Left renal cortex interstitium (tissue), 4 donors: Measurements from ENCODE around the gene KCNH2. TPM values are rescaled to one million over a fixed set of nuclear protein-coding genes. Genes with fewer than 3 reads are reported as not detected.
"Not testable (repeated sequence)": the region's sequence is repeated elsewhere in the genome, so short reads cannot be mapped to it uniquely, and the experiment has no call there.

Source experiments
- DNase-seq, 4 donors: peaks; one replicate each; pipeline ENCODE4 v3.0.0-alpha.2; 2013; ENCODE audit warnings: low read depth in 4 of 4, low spot score in 2 of 4, missing footprints in 1 of 4
- polyA plus RNA-seq, 4 donors: library from polyadenylated mRNA; unstranded; fragments of 120-200 nt; gene quantifications; one replicate each; pipeline ENCODE4 v1.2.1, GENCODE V29; 2013; ENCODE audit not compliant: insufficient read length in 4 of 4

Gene KCNH2
- polyA plus RNA-seq, 4 donors: 15.4 to 23.2 (median 20.1) TPM

GRCh38 chr7:150912427-150912826, 65.7 kb downstream of the KCNH2 start:
- no peak for DNase-seq

- DNase-seq: no peak
Measured at GRCh38 chr7:150911590-150912267, 66.4 kb downstream of the KCNH2 start.

- DNase-seq: no peak
Measured at GRCh38 chr7:150910996-150911422, 67.1 kb downstream of the KCNH2 start.

GRCh38 chr7:150910305-150910995, 67.7 kb downstream of the KCNH2 start:
- not testable (repeated sequence) for DNase-seq

- no peak for DNase-seq
Measured at GRCh38 chr7:150909200-150909995, 68.7 kb downstream of the KCNH2 start.

- DNase-seq: no peak
Measured at GRCh38 chr7:150908173-150908572, 69.9 kb downstream of the KCNH2 start.

GRCh38 chr7:150904011-150904909, 73.9 kb downstream of the KCNH2 start:
- DNase-seq: no peak

GRCh38 chr7:150903606-150904005, 74.5 kb downstream of the KCNH2 start:
- no peak for DNase-seq

- no peak for DNase-seq
Measured at GRCh38 chr7:150902078-150903033, 75.8 kb downstream of the KCNH2 start.

GRCh38 chr7:150901160-150902035, 76.7 kb downstream of the KCNH2 start:
- DNase-seq: no peak

GRCh38 chr7:150900675-150901074, 77.4 kb downstream of the KCNH2 start:
- no peak for DNase-seq

GRCh38 chr7:150898475-150899011, 79.6 kb downstream of the KCNH2 start:
- DNase-seq: peak in 1 of 4 donors; percentile 44

- DNase-seq: no peak
Measured at GRCh38 chr7:150897502-150898474, 80.3 kb downstream of the KCNH2 start.

- no peak for DNase-seq
Measured at GRCh38 chr7:150896562-150897209, 81.4 kb downstream of the KCNH2 start.

GRCh38 chr7:150895809-150896208, 82.3 kb downstream of the KCNH2 start:
- DNase-seq: no peak
